Rectal smooth muscle tissue (tissue), 1 donor: ENCODE data around the gene PACRG.
A peak's percentile ranks its signal among the peaks of the same experiment; 100 is the strongest.

Experiments
- H3K27ac ChIP-seq: one replicate; pipeline ENCODE4 v1.7.0; 2013; ENCODE audit warnings: low read depth, low read length, inconsistent platforms
- H3K27me3 ChIP-seq: one replicate; pipeline ENCODE4 v1.7.0; 2013; ENCODE audit warnings: low read length; ENCODE audit not compliant: control insufficient read depth, insufficient read depth
- H3K36me3 ChIP-seq: one replicate; pipeline ENCODE4 v1.7.0; 2013; ENCODE audit warnings: low read length; ENCODE audit not compliant: control insufficient read depth, insufficient read depth
- H3K4me1 ChIP-seq: one replicate; pipeline ENCODE4 v1.7.0; 2013; ENCODE audit warnings: low read length; ENCODE audit not compliant: control insufficient read depth, insufficient read depth
- H3K4me3 ChIP-seq: one replicate; pipeline ENCODE4 v1.7.0; 2013; ENCODE audit warnings: low read length
- H3K9ac ChIP-seq: one replicate; pipeline ENCODE4 v1.7.0; 2013; ENCODE audit warnings: low read length

The PACRG gene

DNA sequence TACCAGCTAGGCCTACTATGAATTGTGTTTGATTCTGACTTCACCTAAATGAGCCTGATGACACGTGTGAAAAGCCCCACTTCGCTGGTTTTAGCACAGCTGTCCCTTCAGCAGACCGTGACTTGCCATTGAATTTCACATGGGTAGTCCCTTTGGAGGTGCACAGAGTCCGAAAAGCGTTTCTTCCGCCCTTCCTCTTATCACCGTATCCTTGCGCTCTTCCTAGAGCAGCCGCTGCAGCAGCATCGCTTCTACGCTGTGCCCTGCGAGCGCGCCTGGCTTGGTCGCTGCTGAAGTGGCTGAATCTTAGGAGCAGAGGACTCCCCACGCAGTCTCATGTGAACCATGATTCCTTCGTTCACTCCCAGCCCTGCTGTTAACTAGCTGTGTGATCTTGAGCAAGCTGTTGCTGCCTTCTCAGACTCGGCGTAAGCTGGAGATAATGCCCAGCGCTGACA lies 127.0 kb downstream of the PACRG start:
- Histone ChIP-seq H3K27me3 (no peaks in the 10 kb centered on the region), H3K4me3 (no peak overlapping the region), H3K4me1 (no peaks in the 10 kb centered on the region), H3K36me3 (no peaks in the 10 kb centered on the region), H3K27ac (no peak overlapping the region), H3K9ac (no peak overlapping the region)

DNA sequence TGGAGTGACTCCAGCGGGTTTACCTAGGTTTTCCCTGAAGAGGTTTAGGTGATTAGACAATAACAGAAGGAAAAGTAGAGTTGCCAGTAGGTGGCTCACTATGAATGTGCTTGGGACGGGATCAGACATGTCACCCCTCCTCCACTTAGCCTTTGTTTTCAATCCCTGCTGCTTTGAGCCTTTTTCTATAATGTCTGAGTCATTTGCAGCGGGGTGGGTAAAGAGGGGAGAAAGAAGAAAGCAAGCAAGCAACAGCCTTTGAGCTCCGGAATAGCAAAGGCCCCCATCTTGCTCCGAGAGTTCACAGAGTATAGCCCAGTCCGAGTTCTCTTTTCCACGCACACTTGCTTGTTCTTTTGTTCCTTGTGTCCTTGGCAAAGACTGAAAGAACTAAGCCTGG lies 129.1 kb downstream of the PACRG start:
- Histone ChIP-seq H3K9ac (no peak overlapping the region), H3K27ac (peak overlapping the region; percentile 9), H3K27me3 (no peaks in the 10 kb centered on the region), H3K4me3 (peak overlapping the region; percentile 38), H3K36me3 (no peaks in the 10 kb centered on the region), H3K4me1 (no peaks in the 10 kb centered on the region)

DNA sequence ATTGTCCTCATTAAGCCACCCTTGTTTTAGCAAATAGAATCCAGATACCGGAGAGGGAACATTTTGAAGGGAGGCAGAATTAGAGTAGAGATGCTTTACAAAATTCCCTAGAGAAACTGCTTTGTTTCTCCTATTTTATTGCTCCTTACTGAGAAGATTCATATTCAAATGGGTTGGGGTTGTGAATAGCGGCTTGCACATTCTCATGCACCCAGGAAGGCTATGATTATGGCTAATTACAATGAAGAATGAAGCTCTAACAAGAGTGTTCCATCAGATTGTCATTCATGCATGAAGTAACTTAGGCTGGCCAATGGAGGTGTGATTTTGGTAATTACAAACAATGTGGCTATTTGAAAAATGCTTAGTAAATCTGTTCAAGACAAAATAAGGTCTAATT lies 129.6 kb downstream of the PACRG start:
- Histone ChIP-seq H3K27ac (no peak overlapping the region), H3K27me3 (no peaks in the 10 kb centered on the region), H3K4me1 (no peaks in the 10 kb centered on the region), H3K9ac (no peak overlapping the region), H3K4me3 (peak overlapping the region; percentile 38), H3K36me3 (no peaks in the 10 kb centered on the region)

DNA sequence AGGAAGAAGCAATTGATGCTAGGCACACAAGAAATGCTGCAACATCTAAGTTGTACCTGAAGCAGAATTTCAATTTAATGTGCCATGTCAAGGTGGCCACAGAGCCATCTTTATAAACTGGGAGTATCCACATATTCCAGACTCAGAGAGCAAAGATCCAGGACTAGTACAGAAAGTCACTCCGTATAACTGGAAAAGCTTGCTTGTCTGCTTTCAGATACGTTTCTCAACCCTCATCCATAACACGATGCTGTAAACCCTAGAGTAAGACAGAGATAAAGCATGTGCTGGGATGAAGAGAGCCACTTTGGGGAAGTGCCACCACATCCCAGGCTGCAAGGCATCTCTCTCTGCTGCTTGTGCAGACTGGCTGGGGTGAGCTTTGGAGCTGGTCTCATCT lies 134.7 kb downstream of the PACRG start:
- Histone ChIP-seq H3K4me3 (no peak overlapping the region), H3K9ac (no peak overlapping the region), H3K27me3 (no peaks in the 10 kb centered on the region), H3K4me1 (no peaks in the 10 kb centered on the region), H3K27ac (no peak overlapping the region), H3K36me3 (no peaks in the 10 kb centered on the region)

DNA sequence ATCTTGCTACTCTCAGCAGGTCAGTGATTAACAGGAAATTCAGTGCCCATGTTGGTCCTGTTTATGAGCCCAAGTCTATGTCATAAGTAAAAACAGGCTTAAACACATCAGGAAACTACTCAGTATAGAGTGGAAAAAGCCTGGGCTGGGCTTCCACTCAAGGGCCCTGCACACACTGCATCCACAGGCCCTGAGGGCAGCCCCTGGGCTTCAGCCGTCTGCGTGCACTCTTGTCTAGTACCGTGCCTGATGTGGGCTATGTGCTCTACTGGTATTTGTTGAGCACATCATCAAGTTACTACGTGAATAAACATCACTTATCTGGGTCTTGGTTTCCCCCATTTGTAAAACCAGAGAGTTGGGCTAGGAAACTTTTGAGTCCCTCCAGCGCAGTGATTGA lies 135.2 kb downstream of the PACRG start:
- Histone ChIP-seq H3K27me3 (no peaks in the 10 kb centered on the region), H3K9ac (no peak overlapping the region), H3K36me3 (no peaks in the 10 kb centered on the region), H3K4me3 (no peak overlapping the region), H3K27ac (no peak overlapping the region), H3K4me1 (no peaks in the 10 kb centered on the region)

DNA sequence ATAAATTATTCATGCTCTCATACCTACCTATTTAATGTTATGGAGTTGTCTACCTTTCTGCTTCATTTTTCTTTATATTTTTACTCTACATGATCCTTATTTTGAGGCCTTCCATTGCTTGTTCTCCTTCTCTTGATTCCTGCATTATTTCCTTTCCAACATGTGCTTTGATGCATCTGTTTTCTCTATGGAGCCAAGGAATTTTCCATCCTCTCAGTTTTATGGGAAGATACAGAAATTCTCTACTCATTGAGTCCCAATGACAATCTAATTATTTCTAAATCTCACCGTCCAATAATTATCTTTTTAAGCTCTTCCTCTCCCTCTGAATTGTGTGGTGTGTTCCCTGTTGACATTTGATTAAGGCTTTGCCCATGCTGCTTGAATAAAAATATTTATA lies 136.0 kb downstream of the PACRG start:
- Histone ChIP-seq H3K4me3 (no peak overlapping the region), H3K4me1 (no peaks in the 10 kb centered on the region), H3K9ac (no peak overlapping the region), H3K36me3 (no peaks in the 10 kb centered on the region), H3K27ac (no peak overlapping the region), H3K27me3 (no peaks in the 10 kb centered on the region)

DNA sequence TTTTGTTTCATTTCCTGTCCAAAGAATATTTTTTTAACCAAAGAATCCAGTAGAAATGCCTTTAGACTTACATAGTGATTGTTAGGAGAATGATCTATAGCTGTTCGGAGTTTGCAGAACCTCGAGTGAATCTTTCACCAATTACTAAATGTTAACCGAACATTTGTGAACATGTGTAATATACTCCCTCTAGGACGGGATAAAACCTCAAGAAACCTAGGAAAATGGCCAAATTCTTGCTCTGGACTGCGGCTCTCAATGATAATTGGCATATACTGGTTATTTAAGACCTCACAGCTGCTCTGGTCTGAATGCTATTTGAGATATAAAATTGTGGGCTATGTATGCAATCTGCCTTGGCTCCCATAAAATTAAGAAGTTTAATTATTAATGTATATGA lies 137.1 kb downstream of the PACRG start:
- Histone ChIP-seq H3K27me3 (no peaks in the 10 kb centered on the region), H3K4me1 (no peaks in the 10 kb centered on the region), H3K27ac (no peak overlapping the region), H3K4me3 (no peak overlapping the region), H3K36me3 (no peaks in the 10 kb centered on the region), H3K9ac (no peak overlapping the region)

DNA sequence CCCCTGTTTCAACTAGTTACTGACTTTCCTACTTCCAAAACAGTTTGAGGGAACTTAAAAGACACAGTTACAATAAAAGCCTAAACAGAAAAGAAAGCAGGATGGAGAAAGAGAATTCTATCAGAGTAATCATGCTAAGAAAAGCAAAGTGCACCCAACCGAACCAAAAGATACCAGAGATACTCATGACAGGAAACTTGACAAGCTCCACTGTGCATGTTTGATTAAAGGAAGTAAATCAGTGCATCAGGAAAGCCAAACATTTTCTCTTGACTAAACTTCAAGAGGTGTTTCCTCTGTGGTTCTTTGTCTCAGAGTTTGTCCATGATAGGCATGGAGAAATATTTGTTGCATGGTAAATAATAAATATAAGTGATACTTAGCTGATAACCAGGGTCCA lies 138.9 kb downstream of the PACRG start:
- Histone ChIP-seq H3K27me3 (no peaks in the 10 kb centered on the region), H3K4me1 (no peaks in the 10 kb centered on the region), H3K27ac (no peak overlapping the region), H3K36me3 (no peaks in the 10 kb centered on the region), H3K4me3 (no peak overlapping the region), H3K9ac (no peak overlapping the region)

DNA sequence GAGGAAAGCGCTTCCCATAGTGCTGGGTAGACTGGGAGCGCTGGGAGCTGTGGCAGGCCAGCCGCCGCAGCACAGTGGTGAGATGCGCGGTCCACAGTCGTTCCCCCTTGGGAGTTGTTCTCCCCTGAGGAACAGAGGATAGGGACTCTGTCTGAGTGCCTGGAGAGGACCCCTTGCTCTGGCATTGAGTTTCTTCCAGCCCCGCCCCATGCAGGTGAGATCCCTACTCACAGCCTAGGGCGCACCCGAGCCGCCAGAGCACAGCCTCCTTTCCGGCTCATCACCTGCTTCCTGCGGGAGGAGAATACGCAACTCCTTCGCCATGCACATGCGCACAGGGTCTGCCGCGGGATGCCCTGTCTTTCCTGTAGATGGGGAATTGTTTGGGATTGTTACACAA lies 140.6 kb downstream of the PACRG start:
- no peak overlapping the region for H3K27ac ChIP-seq
- H3K36me3 ChIP-seq, result no peaks in the 10 kb centered on the region
- H3K27me3 ChIP-seq, result no peaks in the 10 kb centered on the region
- no peak overlapping the region for H3K9ac ChIP-seq
- no peaks in the 10 kb centered on the region for H3K4me1 ChIP-seq
- H3K4me3 ChIP-seq, result no peak overlapping the region

DNA sequence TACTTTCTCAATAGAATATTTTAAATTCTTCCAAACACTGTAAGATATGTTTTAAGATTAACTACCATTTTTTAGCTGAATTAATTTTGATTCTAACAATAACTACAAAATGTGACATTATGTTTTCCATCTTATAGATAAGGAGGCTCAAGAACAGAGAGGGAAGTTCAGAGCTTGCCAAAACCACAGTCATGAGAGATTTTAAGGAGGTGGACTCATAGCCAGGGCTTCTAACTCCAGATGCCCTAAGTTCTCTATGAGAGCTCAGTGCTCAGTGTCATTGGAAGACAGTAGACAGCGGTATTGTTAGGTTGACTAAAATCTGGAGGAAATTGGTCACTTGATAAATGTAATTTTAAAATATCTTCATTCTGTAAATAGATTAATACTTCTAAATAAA lies 144.2 kb downstream of the PACRG start:
- Histone ChIP-seq H3K27ac (no peak overlapping the region), H3K4me1 (no peaks in the 10 kb centered on the region), H3K27me3 (no peaks in the 10 kb centered on the region), H3K4me3 (no peak overlapping the region), H3K36me3 (no peaks in the 10 kb centered on the region), H3K9ac (no peak overlapping the region)

DNA sequence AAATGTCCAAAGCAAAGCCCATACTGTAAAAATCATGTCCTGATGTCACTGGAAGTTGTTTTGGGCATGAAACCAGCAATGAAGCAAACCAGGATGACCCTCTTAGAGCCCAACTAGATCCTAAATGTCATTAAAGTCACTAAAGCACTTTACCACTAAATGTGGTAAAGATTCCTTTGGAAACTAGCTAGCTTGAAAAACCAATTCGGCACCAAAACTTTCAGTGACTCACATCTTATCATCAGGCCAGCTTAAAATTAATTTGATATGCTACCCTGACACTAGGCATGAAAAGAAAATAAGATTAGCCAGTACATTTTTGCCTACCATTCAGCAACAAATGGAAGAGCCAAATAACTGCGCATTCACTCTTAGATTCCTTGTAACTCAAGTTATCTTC lies 145.8 kb downstream of the PACRG start:
- H3K27me3 ChIP-seq, result no peaks in the 10 kb centered on the region

DNA sequence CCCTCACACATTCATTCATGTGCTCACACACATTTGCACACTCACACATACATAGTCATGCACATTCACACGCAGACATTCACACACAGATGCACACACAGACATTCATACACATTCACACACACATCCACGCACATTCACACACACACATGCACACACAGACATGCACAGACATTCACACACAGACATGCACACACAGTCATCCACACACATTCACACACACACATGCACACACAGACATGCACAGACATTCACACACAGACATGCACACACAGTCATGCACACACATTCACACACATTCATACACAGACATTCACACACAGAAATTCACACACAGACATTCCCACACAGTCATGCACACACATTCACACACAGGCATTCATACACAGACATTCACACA lies 147.3 kb downstream of the PACRG start:
- Histone ChIP-seq H3K4me3 (no peak overlapping the region), H3K27me3 (no peaks in the 10 kb centered on the region), H3K27ac (no peak overlapping the region), H3K4me1 (no peaks in the 10 kb centered on the region), H3K36me3 (no peaks in the 10 kb centered on the region), H3K9ac (no peak overlapping the region)

More for the DNA sequence above, 145.8 kb downstream of the PACRG start:
- Histone ChIP-seq H3K9ac (no peak overlapping the region), H3K4me3 (no peak overlapping the region), H3K36me3 (no peaks in the 10 kb centered on the region), H3K27ac (no peak overlapping the region), H3K4me1 (no peaks in the 10 kb centered on the region)

DNA sequence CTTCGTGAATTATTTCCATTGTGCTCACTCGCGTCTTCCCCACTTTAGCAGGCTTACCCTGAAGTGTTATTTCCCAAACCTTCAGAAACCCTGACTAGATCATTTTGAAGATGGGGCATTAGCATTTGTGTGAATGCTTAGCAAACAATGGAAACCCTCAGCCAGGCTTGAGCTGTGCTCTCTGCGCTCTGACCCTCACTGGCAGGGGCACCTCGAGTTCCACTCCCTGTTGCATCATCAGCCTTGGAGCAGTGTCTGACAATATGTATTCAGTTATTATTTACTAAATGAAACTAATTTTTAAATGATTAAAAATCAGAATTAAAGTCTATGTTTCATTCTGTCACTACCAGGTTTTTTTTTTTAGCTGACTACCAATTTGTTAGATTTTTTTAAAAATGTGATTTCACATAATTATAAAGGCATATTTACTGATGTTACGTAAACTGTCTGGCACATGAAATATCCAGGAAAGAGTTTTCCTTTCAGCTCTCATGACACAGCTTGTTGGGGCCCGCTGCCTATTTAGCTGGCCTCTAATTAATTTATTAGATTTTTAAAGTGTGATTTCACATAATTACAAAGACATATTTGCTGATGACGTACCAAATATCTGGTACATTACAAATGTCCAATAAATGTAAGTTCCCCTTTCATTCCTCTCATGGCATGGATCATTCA lies 155.2 kb downstream of the PACRG start:
- H3K27me3 ChIP-seq, result no peaks in the 10 kb centered on the region
- H3K36me3 ChIP-seq, result no peaks in the 10 kb centered on the region
- no peak overlapping the region for H3K4me3 ChIP-seq
- H3K4me1 ChIP-seq, result no peaks in the 10 kb centered on the region
- no peak overlapping the region for H3K27ac ChIP-seq
- no peak overlapping the region for H3K9ac ChIP-seq
